Glomerular visceral epithelial cell (primary cell): Measurements from ENCODE around the gene R3HCC1L.

Source experiments
- DNase-seq: peaks from one replicate; pipeline ENCODE4 v3.0.0-alpha.2; 2016; ENCODE audit errors: extremely low spot score

R3HCC1L gene

GRCh38 chr10:98134431-98135221 is at the start of gene R3HCC1L:
Gene R3HCC1L (plus strand): TSS chr10:98134657. CDS start chr10:98208115, 73,458 bp downstream.
- DNase-seq = peak; percentile 87

GRCh38 chr10:98085238-98085637 is 49.2 kb upstream of the R3HCC1L start:
- DNase-seq = no peak

- no peak for DNase-seq
Measured at GRCh38 chr10:98086837-98087708, 47.4 kb upstream of the R3HCC1L start.

GRCh38 chr10:98088186-98088971 is 46.1 kb upstream of the R3HCC1L start:
- no peak for DNase-seq

GRCh38 chr10:98090822-98091221 is 43.6 kb upstream of the R3HCC1L start:
- no peak for DNase-seq

GRCh38 chr10:98096316-98096715 is 38.1 kb upstream of the R3HCC1L start:
- DNase-seq = no peak

- no peak for DNase-seq
Measured at GRCh38 chr10:98096731-98097130, 37.7 kb upstream of the R3HCC1L start.

GRCh38 chr10:98097175-98097574 is 37.3 kb upstream of the R3HCC1L start:
- no peak for DNase-seq

- DNase-seq = no peak
Measured at GRCh38 chr10:98097616-98098015, 36.8 kb upstream of the R3HCC1L start.

GRCh38 chr10:98098247-98098646 is 36.2 kb upstream of the R3HCC1L start:
- DNase-seq = no peak

GRCh38 chr10:98100476-98100875 is 34.0 kb upstream of the R3HCC1L start:
- no peak for DNase-seq

GRCh38 chr10:98101366-98101765 is 33.1 kb upstream of the R3HCC1L start:
- DNase-seq = no peak

- DNase-seq = no peak
Measured at GRCh38 chr10:98104125-98104524, 30.3 kb upstream of the R3HCC1L start.

GRCh38 chr10:98106531-98106930 is 27.9 kb upstream of the R3HCC1L start:
- DNase-seq = no peak

GRCh38 chr10:98107644-98108430 is 26.6 kb upstream of the R3HCC1L start:
- DNase-seq = no peak

GRCh38 chr10:98110356-98110755 is 24.1 kb upstream of the R3HCC1L start:
- DNase-seq = no peak

- no peak for DNase-seq
Measured at GRCh38 chr10:98115031-98115787, 19.2 kb upstream of the R3HCC1L start.

- DNase-seq = no peak
Measured at GRCh38 chr10:98119891-98120290, 14.6 kb upstream of the R3HCC1L start.

- DNase-seq = peak; percentile 6
Measured at GRCh38 chr10:98125940-98126631, 8.4 kb upstream of the R3HCC1L start.

- DNase-seq = no peak
Measured at GRCh38 chr10:98128802-98129201, 5.7 kb upstream of the R3HCC1L start.
